Measurements from ENCODE around the gene HACD4. TPM values are rescaled to one million over a fixed set of nuclear protein-coding genes. Genes with fewer than 3 reads are reported as not detected.

Gene HACD4, protein sequence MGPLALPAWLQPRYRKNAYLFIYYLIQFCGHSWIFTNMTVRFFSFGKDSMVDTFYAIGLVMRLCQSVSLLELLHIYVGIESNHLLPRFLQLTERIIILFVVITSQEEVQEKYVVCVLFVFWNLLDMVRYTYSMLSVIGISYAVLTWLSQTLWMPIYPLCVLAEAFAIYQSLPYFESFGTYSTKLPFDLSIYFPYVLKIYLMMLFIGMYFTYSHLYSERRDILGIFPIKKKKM
- total RNA-seq, result 0.10 and 0.16 TPM in 2 replicates
- 0.08 TPM for polyA plus RNA-seq (2012)

DNA sequence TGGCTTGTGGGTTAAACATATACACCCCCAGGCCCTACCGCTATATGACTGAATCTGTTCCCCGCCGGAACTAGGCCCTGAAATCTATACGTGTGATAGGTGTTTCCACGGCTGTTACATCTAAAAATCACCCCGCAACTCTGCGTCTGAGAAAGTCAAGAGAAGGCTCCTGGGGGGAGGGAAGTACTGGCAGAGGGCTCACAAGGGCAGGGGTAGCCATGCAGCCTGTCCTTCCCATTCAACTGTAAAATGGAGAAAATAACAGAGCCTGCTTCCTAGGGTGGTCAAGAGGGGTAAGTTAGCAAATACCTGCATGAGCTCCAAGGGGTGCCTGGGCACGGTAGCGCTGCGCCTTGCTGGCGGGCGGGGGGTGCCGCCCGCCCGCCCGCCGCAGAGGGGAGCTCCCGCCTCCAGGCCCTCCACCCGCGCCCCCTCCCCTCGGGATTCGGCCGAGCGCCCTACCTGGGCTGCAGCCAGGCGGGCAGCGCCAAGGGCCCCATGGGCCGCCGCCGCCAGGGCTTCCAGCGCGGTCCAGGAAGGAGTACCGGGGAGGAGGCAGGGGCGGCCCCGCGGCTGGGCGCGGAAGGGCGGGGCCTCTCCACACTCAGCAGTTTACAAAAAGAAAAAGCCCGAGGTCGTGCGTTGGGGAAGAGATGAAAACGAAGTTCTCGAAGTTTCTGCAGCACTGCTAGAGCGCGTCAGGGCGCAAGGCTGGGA lies at the start of gene HACD4:
TSS of gene HACD4 (minus strand) at position 550 of the 717 bp plus-strand sequence. CDS start at position 500, 50 bp downstream.
- DNase-seq (ENCODE audit: low read depth), result no peak

DNA sequence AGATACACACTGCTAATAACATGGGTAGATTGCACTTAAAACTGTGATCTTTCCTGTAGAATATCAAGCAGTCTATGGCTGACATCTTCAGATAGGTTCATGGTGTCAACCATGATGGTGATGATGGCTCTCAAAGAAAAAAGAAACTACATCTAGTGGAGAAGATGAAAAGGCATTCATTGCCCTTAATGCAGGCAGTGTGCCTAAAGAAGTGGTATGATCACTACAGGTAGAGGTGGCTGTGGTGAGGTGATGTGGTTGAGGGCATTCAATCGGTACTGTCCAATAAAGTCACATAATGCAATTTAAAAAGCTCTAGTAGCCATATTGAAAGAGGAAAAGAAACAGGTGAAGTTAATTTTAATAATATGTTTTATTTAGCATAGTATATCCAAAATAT lies 49.4 kb upstream of the HACD4 start:
- DNase-seq (ENCODE audit: low read depth), result no peak

DNA sequence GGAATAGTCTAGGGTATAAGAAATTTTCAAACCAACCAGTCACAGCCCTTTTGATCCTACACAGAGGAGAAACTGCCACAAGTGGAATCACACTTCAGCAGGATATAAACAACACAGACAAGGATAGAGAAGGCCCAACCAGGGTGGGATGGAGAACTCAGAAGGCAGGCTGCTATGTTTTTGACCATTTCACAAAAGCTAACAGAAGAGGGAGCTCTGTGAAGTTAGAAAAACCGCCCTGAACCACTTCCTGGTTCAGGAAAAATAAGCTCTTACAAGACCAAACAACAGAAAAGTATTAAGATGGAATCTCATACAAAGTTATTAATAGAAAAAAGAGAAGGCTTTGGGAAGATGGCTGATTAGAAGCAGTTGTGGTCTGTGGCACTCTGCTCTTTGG lies 47.3 kb upstream of the HACD4 start:
- DNase-seq (ENCODE audit: low read depth), result no peak

DNA sequence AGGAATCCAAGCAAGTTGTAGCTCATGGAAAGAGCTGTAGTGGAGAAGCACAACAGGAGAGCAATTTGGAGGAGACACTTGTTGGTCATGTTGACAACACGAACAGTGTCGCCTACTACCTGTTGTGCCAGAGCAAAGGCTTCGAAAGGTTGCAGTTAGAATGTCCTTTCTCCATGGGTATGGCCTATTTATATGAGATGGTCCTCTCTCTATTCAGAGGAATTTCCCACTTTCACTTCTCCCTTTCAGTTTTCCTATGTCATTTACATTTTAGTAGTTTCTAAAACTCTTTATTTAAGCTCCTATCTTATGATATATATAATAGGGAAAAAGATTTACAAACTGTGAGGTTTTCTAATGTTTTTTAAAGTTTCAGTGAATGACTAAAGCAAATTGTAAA lies 46.3 kb upstream of the HACD4 start, which contains the start of gene IFNB1:
TSS of gene IFNB1 (minus strand) at position 162 of the 400 bp plus-strand sequence. CDS start at position 89, 73 bp downstream.
- no peak for DNase-seq (ENCODE audit: low read depth)

DNA sequence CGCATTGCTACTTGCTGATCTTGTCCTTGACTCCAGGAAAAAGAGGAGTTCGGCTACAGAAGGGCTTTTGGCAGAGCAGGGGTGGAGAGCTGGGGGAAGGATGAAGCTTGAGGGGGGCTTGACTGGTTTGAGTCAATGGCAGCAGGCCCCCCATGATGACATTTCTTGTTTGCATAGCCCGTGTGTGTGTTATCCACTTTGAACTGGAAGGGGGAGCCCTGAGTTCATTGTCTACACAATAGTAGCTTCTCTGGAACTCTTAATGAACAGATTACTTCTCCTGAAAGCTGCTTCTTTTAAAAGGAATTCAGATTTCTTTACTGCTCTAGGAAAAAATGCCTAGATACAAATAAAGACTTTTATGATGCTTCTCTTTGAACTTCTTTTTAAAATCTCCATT lies 44.0 kb upstream of the HACD4 start:
- DNase-seq (ENCODE audit: low read depth), result no peak

DNA sequence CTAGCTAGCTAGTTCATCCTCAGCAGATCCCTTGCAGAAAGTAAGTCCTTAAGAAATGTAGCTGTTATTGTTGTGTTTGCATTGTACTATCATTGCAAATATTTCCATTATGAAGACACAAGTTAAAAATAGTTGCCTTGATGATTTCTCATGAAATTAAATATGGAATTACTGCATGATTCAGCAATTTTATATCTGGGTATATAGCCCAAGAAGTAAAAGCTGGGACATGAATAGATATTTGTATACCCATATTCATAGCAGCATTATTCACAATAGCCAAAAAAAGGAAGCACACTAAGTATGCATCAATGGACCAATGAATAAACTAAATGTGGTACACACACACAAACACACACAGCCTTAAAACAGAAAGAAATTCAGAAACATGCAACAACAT lies 39.5 kb upstream of the HACD4 start:
- DNase-seq (ENCODE audit: low read depth), result no peak

DNA sequence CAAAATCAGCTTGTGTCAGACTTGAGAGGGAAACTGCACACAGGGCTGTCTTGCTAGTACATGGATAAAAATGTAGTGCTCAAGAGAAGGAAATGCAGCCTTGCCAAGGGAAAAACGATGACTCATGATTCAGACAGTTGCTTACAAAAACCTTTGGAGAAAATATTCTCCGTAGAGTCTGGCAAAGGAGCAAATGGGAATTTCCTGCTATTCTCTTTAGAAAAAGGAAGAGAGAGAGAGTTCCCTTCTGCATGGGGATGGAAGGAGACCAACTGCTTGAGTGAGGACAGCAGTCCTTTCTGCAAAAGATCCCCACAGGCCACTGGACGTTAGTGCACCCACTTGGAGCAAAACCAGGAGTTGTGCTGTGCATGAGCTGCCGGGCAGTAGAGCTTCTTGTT lies 38.7 kb upstream of the HACD4 start:
- DNase-seq (ENCODE audit: low read depth), result peak; percentile 82

DNA sequence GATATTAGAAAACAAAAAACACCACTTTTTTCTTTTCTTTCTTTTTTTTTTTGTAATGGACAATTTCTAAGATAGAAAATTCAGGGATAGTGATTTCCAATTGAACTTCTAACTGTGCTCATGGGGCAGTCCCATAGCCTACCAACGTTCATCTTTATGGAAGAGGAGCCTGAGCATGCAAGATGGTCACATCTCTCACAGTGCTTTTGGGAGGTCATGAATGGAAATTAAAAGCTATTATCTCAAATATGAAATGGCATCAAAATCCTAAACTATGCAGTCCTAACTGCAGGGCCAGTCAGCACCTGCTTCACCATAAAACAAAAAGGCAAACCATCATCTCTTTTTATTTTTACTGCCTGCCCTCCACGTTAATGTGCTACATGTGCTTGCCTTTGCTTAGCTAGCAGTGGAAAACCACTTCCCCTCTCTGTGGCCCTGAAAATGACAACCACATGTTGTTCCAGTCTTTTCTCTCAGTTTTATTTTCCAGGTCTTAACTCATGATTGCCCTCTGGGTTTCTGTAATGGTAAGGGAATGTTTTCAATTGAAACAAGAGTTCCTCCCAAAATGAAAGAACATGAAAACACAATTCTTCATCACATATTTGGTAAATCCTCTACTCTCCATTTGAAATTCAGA lies 29.6 kb upstream of the HACD4 start:
- DNase-seq (ENCODE audit: low read depth), result peak; percentile 23

DNA sequence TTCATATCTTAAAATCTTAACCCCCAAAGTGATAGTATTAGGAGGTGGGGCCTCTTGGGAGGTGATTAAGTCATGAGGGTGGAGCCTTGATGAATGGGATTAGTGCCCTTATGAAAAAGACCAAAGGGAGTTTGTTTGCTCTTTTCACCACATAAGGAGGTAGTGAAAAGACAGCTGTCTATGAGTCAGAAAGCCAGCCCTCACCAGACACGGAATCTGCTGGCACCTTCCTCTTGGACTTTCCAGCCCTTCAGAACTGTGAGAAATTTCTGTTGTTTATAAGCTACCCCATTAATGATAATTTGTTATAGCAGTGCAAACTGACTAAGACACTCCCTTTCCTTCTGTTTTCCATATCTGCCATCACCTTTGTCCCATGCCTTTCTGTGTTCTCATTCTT lies 25.5 kb upstream of the HACD4 start:
- peak; percentile 32 for DNase-seq (ENCODE audit: low read depth)

DNA sequence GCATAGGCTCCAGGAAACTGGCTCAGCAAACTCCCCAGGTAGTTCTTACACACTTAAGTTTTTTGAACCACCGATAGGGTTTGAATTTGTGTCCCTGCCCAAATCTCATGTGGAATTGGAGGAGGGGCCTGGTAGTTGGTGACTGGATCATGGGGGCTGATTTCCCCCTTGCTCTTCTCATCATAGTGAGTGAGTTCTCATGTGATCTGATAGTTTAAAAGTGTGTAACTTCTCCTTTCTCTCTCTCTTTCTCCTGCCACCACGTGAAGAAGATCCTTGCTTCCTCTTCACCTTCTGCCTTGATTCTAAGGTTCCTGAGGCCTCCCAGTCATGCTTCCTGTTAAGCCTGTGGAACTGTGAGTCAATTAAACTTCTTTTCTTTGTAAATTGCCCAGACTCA lies 22.4 kb upstream of the HACD4 start:
- no peak for DNase-seq (ENCODE audit: low read depth)

DNA sequence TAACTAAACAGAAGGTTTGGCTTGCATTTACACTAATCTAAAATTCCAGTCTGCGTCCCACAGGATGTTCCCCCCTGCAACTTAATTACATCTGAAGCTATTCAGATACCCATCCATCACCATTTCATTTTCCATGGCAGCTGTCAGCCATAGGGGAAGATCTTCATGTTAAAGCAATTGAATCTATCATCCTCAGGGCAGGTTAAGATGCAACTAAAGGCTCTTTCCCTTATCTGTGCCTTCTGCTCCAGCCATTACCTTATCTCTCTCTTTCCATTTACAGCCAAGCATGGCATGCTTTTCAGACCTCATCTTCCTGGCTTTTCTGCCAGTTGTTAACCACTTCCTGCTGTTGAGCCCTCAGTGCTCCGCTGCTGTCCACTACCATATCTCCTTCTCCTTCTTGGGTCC lies 15.8 kb upstream of the HACD4 start:
- DNase-seq (ENCODE audit: low read depth), result no peak

DNA sequence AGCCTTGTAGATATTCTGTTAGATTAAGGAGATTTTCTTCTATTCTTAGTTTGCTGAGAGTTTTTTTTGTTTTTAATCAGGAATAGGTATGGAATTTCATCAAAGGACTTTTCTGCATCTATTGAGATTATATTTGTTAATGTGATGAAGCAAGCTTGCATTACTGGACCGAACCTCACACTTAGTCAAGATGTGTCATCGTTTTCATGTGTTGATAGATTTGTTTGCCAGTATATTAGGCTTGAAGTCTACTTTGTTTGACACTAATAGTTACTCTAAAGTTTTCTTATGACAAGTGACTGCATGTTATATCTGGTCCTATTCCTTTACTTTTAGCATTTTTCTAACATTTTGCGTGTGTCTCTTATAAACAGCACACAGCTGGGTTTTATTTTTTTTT lies 12.4 kb upstream of the HACD4 start:
- DNase-seq (ENCODE audit: low read depth), result no peak

DNA sequence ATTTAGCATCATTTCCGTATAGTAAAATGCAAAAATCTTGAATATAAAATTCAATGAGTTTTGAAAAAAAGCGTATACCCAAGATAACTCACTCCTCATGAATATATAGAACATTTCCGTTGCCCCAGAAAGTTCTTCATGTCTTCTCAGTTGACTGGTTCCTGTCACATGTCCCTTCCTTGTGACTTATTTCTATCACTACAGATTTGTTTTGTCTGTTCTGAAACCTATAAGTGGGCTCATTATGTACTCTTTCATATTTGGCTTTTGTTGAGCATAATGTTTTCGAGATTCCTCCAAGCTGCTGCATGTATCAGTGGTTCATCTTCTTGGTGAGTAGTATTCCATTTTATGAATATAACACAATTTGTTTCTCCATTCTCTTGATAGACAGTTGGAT lies 11.0 kb upstream of the HACD4 start:
- no peak for DNase-seq (ENCODE audit: low read depth)

DNA sequence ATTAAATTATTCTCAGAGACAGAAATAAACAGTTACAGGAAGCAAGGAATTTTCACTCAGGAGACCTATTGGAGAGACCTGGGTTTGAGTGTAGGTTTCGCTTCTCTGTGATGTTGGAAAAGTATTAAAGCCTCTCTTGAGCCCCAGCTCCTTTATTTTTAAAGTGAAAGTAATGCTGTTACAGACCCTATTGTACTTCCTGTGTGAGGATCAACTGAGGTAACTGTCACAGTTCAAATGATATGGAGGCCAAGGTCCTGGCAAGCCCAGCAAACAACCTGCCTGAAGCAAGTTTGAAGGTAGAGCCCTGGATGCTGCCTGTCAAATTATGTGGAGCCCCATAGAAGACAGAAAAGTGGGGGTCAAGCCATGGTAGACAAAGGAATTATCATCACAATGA lies 7.9 kb upstream of the HACD4 start:
- DNase-seq (ENCODE audit: low read depth), result no peak

DNA sequence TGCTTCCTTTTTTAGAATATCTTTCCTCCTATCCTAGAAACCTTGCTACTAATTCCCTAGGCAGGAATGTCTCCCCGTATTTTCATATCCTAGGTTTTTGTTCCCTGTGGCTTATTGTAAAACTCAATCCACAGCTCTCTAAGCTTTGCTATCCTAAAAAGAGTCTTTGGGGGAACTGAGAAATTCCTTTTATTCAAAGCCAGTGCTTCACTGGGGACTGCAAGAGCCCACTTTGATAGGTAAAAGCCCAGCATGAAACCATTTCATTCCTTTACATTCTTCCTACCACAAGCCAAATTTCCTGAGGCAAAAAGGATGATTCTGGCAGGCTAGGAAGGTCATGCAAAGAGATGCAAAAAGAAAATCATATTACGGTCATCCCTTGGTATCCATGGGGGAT lies 5.8 kb upstream of the HACD4 start:
- DNase-seq (ENCODE audit: low read depth), result no peak

DNA sequence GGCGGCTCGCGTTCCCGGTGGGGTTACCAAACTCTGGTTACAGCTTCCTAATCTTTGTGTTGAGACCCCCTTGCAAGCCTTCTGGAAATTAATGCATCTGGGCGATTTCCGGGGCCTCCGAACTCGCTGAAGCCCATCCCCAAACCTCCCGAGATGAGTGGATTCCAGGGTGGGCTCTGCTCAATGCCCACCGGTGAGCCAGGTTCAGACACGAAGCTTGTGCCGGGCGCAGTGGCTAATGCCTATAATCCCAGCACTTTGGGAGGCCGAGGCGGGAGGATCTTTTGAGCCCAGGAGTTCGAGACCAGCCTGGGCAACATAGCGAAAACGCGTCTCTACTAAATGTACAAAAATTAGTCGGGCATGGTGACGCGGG lies 356 bp upstream of the HACD4 start:
- no peak for DNase-seq (ENCODE audit: low read depth)

DNA sequence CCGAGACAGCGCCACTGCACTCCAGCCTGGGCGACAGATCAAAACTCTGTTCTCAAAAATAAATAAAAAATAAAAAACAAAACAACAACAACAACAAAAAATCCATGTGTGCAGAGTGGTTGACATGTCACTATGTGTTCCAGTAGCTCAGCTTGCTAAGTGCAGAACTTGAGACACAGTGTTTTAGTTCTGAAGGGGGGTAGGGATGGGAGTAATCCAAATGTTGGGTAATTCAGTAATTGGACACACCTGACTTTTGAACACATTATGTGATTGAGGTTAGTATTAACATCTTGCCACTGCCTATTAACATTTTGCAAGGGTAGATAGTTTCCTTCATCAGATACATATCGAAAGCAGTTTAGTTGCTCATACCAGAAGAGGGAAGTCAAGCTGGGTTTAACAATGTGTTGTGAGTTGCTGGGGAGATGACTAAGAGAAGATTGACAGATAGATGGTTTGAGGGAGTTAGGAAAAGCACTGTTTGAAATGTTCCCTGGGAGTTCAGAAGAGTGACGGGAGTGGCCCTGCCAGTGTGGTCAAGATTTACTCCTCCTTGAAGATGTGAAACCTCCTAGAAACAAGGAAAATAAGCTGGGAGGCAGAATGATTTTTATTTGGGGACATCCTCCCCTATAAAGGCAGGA lies 928 bp downstream of the HACD4 start:
- DNase-seq (ENCODE audit: low read depth), result no peak

DNA sequence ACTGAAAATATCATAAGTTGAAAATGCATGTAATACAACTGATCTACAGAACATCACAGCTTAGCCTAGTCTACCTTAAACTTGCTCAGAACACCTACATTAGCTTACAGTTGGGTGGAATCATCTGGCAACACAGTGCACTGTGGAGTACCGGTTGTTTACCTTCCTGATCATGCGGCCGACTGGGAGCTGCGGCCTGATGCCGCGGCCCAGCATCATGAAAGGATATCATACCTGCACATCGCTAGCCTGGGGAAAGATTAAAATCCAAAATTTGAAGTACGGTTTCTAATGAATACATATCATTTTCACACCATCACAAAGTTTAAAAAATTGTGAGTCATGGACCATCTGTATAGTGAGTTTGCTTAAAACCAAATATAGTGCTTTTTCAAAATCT lies 1.8 kb downstream of the HACD4 start:
- DNase-seq (ENCODE audit: low read depth), result no peak

DNA sequence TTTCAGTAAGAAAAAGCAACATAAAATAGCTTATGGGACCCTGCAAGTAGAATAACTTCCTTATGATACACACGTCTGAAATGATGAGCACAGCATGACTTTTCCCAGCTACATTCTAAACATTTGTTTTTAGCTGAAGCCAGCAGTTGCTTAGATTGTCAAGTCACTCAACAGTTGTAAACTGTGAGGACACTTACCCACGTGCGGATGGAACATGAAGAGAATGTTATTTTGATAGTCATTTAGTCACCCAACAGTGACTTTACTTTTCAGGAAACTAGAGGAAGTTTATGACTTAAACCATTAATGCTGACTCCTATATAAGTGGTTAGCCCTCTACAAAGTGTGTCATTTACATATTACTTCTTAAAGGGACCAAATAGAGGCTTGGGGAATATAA lies 3.0 kb downstream of the HACD4 start:
- no peak for DNase-seq (ENCODE audit: low read depth)

DNA sequence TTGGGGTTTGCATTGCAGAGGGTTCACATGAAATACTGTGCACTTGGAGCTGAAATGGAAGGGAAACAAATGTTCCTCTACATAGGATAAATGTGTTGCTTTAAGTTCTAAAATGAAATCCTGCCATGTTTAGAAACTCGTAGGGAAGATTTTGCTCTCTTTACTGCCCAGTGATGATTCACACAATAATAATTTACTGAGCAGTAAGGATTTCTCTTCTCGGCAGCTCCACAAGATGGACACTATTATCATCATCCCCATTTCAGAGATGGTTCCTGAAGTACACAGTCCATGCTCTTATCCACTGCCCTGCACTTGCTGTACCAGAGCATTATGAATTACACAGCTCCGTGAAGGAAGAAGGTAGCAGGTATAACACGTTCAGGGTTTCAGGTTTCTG lies 4.1 kb downstream of the HACD4 start:
- no peak for DNase-seq (ENCODE audit: low read depth)

DNA sequence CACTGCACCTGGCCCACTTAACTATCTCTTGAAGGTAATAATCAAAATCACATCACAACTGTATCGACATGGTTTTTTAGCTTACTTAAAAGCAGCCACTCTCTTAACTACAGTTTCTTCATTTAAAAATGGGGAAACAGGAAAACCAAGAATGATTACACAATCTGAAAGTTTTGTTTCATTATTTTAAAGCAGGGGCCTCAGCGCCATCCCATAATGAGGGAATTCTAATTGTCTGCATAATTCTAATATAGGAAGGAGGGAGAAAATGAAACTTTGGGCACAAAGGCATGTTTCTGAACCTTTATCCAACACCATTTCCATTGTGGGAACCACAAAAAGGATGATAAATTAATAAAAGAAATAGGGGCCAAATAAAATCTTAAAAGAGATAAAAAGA lies 7.6 kb downstream of the HACD4 start:
- DNase-seq (ENCODE audit: low read depth), result no peak

DNA sequence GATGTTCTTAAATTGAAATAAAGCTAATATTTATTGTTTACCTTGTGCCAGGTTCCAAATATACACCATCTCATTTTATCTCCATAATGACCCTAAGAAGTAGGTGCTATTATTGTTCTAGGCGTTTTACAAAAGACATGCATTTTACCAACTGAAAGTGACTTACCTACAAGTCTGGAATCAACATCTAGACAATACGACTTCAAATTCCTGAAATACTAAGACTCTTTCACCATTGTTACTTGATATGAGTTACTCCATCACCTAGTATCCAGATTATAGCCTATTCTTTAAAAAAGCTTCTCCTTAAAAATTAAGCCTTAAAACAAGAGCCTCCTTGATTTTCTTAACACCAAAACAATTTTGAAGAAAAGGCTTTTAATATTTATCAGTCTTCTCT lies 13.3 kb downstream of the HACD4 start:
- no peak for DNase-seq (ENCODE audit: low read depth)

Data from myocyte (in vitro differentiated cells).